Thoracic aorta (tissue), 2 donors: ENCODE measurements around the gene KIF1A. TPM values are rescaled to one million over a fixed set of nuclear protein-coding genes. Genes with fewer than 3 reads are reported as not detected.

Experiments used
- ATAC-seq: fragments of 150-250 bp; one replicate; pipeline ENCODE4 v1.8.0; 2017; ENCODE audit warnings: low read depth; ENCODE audit not compliant: insufficient number of reproducible peaks, low FRiP score
- DNase-seq: peaks from one replicate; pipeline ENCODE4 v3.0.0-alpha.2; 2020; ENCODE audit warnings: low spot score
- H3K27ac ChIP-seq, 2 donors: fragments of 200-600 bp; sonication (generic); 1 replicate in 1 of 2; 2 replicates in 1 of 2; pipeline ENCODE4 v1.5.1; 2016; ENCODE audit warnings: mild to moderate bottlenecking in 2 of 2, moderate library complexity in 2 of 2
- H3K27me3 ChIP-seq: fragments of 200-600 bp; sonication (generic); replicated peaks from 2 replicates; pipeline ENCODE4 v1.6.0; 2016; ENCODE audit warnings: mild to moderate bottlenecking; ENCODE audit not compliant: insufficient read depth
- H3K36me3 ChIP-seq: fragments of 200-600 bp; sonication (generic); one replicate; pipeline ENCODE4 v1.5.1; 2016
- H3K4me1 ChIP-seq, 2 donors: fragments of 200-600 bp; sonication (generic); 1 replicate in 1 of 2; 2 replicates in 1 of 2; pipeline versions ENCODE4 v1.5.1 to v1.6.0; 2016; ENCODE audit warnings: low read depth in 2 of 2, mild to moderate bottlenecking in 1 of 2; ENCODE audit not compliant: control insufficient read depth in 1 of 2
- H3K4me3 ChIP-seq: fragments of 200-600 bp; sonication (generic); 2 replicates; pipeline ENCODE4 v1.5.1; 2016; ENCODE audit warnings: mild to moderate bottlenecking
- H3K9me3 ChIP-seq: fragments of 200-600 bp; sonication (generic); 2 replicates; pipeline ENCODE4 v1.5.1; 2016
- CTCF ChIP-seq: fragments of 200-600 bp; sonication (generic); IDR thresholded peaks from one replicate; pipeline ENCODE4 v1.5.1; 2019; ENCODE audit warnings: antibody characterized with exemption
- total RNA-seq, 2 donors: library from RNA; depleted of rRNA; stranded (reverse); fragments of >200 nt; gene quantifications; one replicate each; pipeline versions ENCODE4 v1.1.0 to v1.2.3, GENCODE V29; 2016

Gene KIF1A
- total RNA-seq, 2 donors from 2014 or later, result 0.92 TPM; not detected in 1

GRCh38 chr2:240725671-240726070, 94.3 kb downstream of the KIF1A start:
- ATAC-seq (no peak), DNase-seq (no peak)
- H3K27me3 ChIP-seq, result no peaks in the 10 kb centered on the region
- no peaks in the 10 kb centered on the region for H3K4me1 ChIP-seq
- no peaks in the 10 kb centered on the region for H3K36me3 ChIP-seq
- H3K4me3 ChIP-seq, result no peak overlapping the region
- no peak for TF ChIP-seq CTCF
- H3K9me3 ChIP-seq, result no peaks in the 10 kb centered on the region
- no peak overlapping the region for H3K27ac ChIP-seq

GRCh38 chr2:240725266-240725665, 94.8 kb downstream of the KIF1A start:
- H3K36me3 ChIP-seq, result no peaks in the 10 kb centered on the region
- no peaks in the 10 kb centered on the region for H3K4me1 ChIP-seq
- DNase-seq, result no peak
- H3K9me3 ChIP-seq, result no peaks in the 10 kb centered on the region
- no peak overlapping the region for H3K4me3 ChIP-seq
- no peak for ATAC-seq
- H3K27ac ChIP-seq, result no peak overlapping the region
- no peak for TF ChIP-seq CTCF
- H3K27me3 ChIP-seq, result no peaks in the 10 kb centered on the region

GRCh38 chr2:240724431-240724830, 95.6 kb downstream of the KIF1A start:
- no peak for ATAC-seq
- DNase-seq, result no peak
- Histone ChIP-seq H3K27me3 (no peaks in the 10 kb centered on the region), H3K4me3 (no peak overlapping the region), H3K4me1 (no peaks in the 10 kb centered on the region), H3K36me3 (no peaks in the 10 kb centered on the region), H3K27ac (no peak overlapping the region), H3K9me3 (no peaks in the 10 kb centered on the region)
- TF ChIP-seq CTCF, result no peak

- H3K4me1 ChIP-seq, result no peaks in the 10 kb centered on the region
- no peaks in the 10 kb centered on the region for H3K27me3 ChIP-seq
- H3K36me3 ChIP-seq, result no peaks in the 10 kb centered on the region
- TF ChIP-seq CTCF, result no peak
- H3K27ac ChIP-seq, result no peak overlapping the region
- no peaks in the 10 kb centered on the region for H3K9me3 ChIP-seq
- DNase-seq (no peak), ATAC-seq (no peak)
- no peak overlapping the region for H3K4me3 ChIP-seq
Measured at GRCh38 chr2:240723851-240724250, 96.2 kb downstream of the KIF1A start.

- no peak overlapping the region for H3K4me3 ChIP-seq
- no peaks in the 10 kb centered on the region for H3K36me3 ChIP-seq
- DNase-seq (no peak), ATAC-seq (no peak)
- H3K9me3 ChIP-seq, result no peaks in the 10 kb centered on the region
- TF ChIP-seq CTCF, result no peak
- no peaks in the 10 kb centered on the region for H3K27me3 ChIP-seq
- H3K4me1 ChIP-seq, result no peaks in the 10 kb centered on the region
- H3K27ac ChIP-seq, result no peak overlapping the region
Measured at GRCh38 chr2:240722796-240723735, 97.0 kb downstream of the KIF1A start.
